GM12875 (cell line): ENCODE results near the gene TMSB10.

Experiments
- H3K4me3 ChIP-seq: one replicate; pipeline ENCODE4 v1.5.1; 2011; ENCODE audit warnings: low read depth, low read length, control low read depth
- TF ChIP-seq, protein P1 (sequence below): IDR thresholded peaks from 2 replicates; pipeline ENCODE4 v1.5.1; 2011; ENCODE audit warnings: low read depth, mild to moderate bottlenecking, control low read depth, inconsistent platforms, low read length, moderate library complexity, borderline replicate concordance; ENCODE audit not compliant: insufficient read depth

Gene TMSB10

DNA sequence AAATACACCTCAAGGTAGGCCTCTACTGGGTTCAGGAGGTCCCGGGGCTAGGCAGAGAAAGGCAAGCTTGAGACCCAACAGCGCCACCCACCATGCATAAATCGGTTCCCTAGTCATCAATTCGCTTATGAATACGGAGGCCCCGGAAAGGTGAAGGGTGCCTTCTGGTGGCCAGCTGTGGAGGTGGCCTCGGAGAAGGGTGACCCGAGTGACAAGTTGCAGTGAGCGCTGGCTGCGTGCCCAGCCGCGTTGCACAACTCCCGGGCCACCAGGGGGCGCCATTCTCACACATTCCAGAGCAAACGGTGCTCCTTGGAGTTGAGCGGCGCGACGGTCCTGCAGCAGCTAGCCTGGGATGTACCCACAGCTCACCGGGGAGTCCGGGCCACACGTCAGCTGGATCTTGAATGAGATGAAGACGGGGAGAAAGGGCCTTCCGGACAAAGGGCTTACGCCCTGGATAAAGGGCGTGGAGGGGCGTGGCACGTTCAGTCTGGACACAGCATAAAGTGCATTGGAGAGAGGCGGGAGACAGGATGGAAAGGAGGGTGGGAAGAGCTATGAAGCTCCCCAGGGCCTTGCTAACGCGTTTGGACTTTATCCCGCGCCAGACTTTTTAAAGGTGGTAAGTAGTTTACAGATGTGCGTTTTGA, 20.4 kb downstream of the TMSB10 start:
- H3K4me3 ChIP-seq: peak overlapping the region; percentile 57

GRCh38 chr2:84927275-84927627, 21.8 kb downstream of the TMSB10 start:
- TF ChIP-seq, protein P1, sequence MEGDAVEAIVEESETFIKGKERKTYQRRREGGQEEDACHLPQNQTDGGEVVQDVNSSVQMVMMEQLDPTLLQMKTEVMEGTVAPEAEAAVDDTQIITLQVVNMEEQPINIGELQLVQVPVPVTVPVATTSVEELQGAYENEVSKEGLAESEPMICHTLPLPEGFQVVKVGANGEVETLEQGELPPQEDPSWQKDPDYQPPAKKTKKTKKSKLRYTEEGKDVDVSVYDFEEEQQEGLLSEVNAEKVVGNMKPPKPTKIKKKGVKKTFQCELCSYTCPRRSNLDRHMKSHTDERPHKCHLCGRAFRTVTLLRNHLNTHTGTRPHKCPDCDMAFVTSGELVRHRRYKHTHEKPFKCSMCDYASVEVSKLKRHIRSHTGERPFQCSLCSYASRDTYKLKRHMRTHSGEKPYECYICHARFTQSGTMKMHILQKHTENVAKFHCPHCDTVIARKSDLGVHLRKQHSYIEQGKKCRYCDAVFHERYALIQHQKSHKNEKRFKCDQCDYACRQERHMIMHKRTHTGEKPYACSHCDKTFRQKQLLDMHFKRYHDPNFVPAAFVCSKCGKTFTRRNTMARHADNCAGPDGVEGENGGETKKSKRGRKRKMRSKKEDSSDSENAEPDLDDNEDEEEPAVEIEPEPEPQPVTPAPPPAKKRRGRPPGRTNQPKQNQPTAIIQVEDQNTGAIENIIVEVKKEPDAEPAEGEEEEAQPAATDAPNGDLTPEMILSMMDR: no peak
- H3K4me3 ChIP-seq: no peak overlapping the region

More for the DNA sequence above, 20.4 kb downstream of the TMSB10 start:
- TF ChIP-seq, protein P1: peak; percentile 96

- H3K4me3 ChIP-seq: no peak overlapping the region
- TF ChIP-seq, protein P1: no peak
Observed at GRCh38 chr2:84931384-84931821, 25.9 kb downstream of the TMSB10 start.

DNA sequence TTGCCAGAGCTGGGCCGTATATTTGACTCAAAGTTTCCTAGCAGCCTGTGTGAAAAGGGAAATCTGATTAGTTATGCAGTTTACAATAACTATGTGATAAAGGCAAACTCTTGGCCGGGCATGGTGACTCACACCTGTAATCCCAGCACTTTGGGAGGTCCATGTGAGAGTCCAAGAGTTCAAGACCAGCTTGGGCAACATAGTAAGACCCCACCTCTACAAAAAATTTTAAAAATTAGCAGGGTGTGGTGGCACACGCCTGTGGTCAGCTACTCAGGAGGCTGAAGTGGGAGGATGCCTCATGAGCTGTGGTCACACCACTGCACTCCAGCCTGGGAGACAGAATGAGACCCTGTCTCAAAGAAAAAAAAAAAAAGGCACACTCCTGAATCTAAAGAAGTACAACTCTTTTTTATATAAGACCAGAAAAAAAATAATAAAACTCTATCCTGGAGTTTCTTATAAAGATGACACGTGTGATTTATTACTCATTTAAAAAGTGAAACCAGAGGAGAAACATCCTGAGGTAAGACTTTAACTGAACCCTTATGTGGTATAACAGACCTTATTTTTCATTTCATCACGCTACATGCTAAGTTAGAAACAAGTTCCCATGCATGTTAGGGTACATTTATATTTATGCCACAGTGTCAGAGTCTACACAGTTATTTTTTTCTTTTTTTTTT, 32.9 kb downstream of the TMSB10 start:
- H3K4me3 ChIP-seq: peak overlapping the region; percentile 38
- TF ChIP-seq, protein P1: no peak

DNA sequence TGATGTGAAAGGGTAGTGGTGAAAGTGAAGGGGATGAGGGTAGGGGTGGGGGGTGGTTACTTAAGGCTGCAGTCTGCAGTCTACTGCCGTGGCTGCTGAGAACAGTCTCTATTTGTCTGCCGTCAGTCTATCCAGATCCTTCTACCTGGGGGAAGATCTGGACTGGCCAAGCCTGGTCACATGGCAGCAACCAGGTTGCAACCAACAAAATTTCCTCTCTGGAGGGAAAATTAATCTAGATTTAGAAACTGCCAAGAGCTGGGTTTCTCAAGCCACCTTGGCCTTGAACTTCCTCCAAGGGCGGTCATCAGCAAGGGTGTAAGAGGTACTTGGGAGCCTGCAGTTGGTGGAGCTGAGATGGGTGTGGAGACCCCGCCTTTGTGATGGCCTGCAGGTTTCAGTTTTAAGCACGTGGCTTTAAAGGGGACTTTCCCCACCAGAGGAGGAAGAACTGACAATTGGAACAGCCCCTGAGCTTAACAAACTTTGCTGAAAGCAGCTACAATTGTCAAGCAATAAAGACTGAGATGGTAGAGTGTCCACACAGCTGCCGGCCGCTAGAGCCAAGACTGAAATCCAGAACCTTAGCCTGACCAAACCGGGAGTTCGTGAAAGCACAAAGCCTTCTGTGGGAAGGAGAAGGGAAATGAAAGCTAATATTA, 34.1 kb downstream of the TMSB10 start:
- H3K4me3 ChIP-seq: peak overlapping the region; percentile 38

DNA sequence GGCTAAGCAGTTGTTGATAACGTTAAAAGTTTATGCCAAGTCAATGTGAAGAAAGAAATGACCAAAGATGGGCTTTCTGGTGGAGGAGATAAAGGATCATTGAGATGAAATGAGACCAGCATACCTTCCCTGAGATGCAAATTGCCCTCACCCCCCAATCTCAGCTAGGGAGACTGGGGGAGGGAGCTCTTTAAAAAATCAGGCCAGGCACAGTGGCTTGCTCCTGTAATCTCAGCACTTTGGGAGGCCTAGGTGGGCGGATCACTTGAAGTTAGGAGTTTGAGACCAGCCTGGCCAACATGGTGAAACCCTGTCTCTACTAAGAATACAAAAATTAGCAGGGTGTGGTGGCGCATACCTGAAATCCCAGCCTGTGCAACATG, 34.6 kb downstream of the TMSB10 start:
- H3K4me3 ChIP-seq: no peak overlapping the region
- TF ChIP-seq, protein P1: no peak

More for the DNA sequence above, 34.1 kb downstream of the TMSB10 start:
- TF ChIP-seq, protein P1: 0 out of 2 replicates have a peak, but pooled peaks have one; percentile 14
